Frontal cortex (tissue), 4 donors: ENCODE results near the gene IFI44L. TPM values are rescaled to one million over a fixed set of nuclear protein-coding genes. Genes with fewer than 3 reads are reported as not detected.
A peak's percentile ranks its signal among the peaks of the same experiment; 100 is the strongest.

ENCODE experiments used
- DNase-seq, 2 donors: peaks; one replicate each; pipeline ENCODE4 v3.0.0; 2012; ENCODE audit warnings: low spot score in 2 of 2
- FAIRE-seq: peaks from 2 replicates; lab custom pipeline; 2012; peaks lifted over from hg19 to GRCh38; lab: Jason Lieb, UNC
- total RNA-seq: library from RNA; depleted of rRNA; stranded (reverse); fragments of >200 nt; gene quantifications from one replicate; pipeline ENCODE4 v1.2.3, GENCODE V29; 2014
- donor health status: control.
- donor health status: control.
- donor health status: control.

IFI44L gene
- total RNA-seq, result 7.3 TPM

GRCh38 chr1:78619803-78620579 is at the start of gene IFI44L:
Gene IFI44L (plus strand): TSS chr1:78620448. CDS start chr1:78627916, 7,468 bp downstream.
- DNase-seq (no peak), FAIRE-seq (no peak)

GRCh38 chr1:78570539-78570938 is 49.7 kb upstream of the IFI44L start:
- FAIRE-seq (no peak), DNase-seq (no peak)

GRCh38 chr1:78577257-78578100 is 42.8 kb upstream of the IFI44L start:
- no peak for DNase-seq
- no peak for FAIRE-seq

- FAIRE-seq (no peak), DNase-seq (no peak)
Observed at GRCh38 chr1:78586572-78586971, 33.7 kb upstream of the IFI44L start.

GRCh38 chr1:78587211-78587610 is 33.0 kb upstream of the IFI44L start:
- DNase-seq, result no peak
- FAIRE-seq, result no peak

GRCh38 chr1:78591971-78592370 is 28.3 kb upstream of the IFI44L start:
- FAIRE-seq (no peak), DNase-seq (no peak)

GRCh38 chr1:78599294-78599693 is 21.0 kb upstream of the IFI44L start:
- no peak for FAIRE-seq
- no peak for DNase-seq

- no peak for DNase-seq
Observed at GRCh38 chr1:78601068-78601467, 19.2 kb upstream of the IFI44L start.

GRCh38 chr1:78603206-78603605 is 17.0 kb upstream of the IFI44L start:
- FAIRE-seq (no peak), DNase-seq (no peak)

More at GRCh38 chr1:78601068-78601467, 19.2 kb upstream of the IFI44L start:
- no peak for FAIRE-seq

GRCh38 chr1:78604643-78605042 is 15.6 kb upstream of the IFI44L start:
- DNase-seq (no peak), FAIRE-seq (no peak)

GRCh38 chr1:78606274-78606673 is 14.0 kb upstream of the IFI44L start:
- FAIRE-seq (no peak), DNase-seq (no peak)

GRCh38 chr1:78607334-78607927 is 12.8 kb upstream of the IFI44L start:
- DNase-seq (peak in 1 of 2 donors; percentile 18), FAIRE-seq (peak; percentile 52)

- DNase-seq, result no peak
- no peak for FAIRE-seq
Observed at GRCh38 chr1:78607944-78608343, 12.3 kb upstream of the IFI44L start.

- FAIRE-seq (peak; percentile 83), DNase-seq (peak; percentile 19 to 20)
Observed at GRCh38 chr1:78617615-78618026, 2.6 kb upstream of the IFI44L start.

- no peak for FAIRE-seq
- DNase-seq, result no peak
Observed at GRCh38 chr1:78619032-78619431, 1.2 kb upstream of the IFI44L start.

GRCh38 chr1:78619446-78619802 is 824 bp upstream of the IFI44L start:
- FAIRE-seq, result no peak
- no peak for DNase-seq

- DNase-seq, result no peak
Observed at GRCh38 chr1:78620666-78621065, 418 bp downstream of the IFI44L start.

GRCh38 chr1:78622548-78622947 is 2.3 kb downstream of the IFI44L start:
- DNase-seq (no peak), FAIRE-seq (no peak)

More at GRCh38 chr1:78620666-78621065, 418 bp downstream of the IFI44L start:
- no peak for FAIRE-seq

- DNase-seq (no peak), FAIRE-seq (no peak)
Observed at GRCh38 chr1:78624035-78624434, 3.8 kb downstream of the IFI44L start.

GRCh38 chr1:78627321-78627720 is 7.1 kb downstream of the IFI44L start:
- peak; percentile 66 for FAIRE-seq
- no peak for DNase-seq

GRCh38 chr1:78630600-78630999 is 10.4 kb downstream of the IFI44L start:
- no peak for FAIRE-seq

More at GRCh38 chr1:78630600-78630999, 10.4 kb downstream of the IFI44L start:
- no peak for DNase-seq
